Measurements from ENCODE around the gene RABIF.
"Not testable (repeated sequence)": the region's sequence is repeated elsewhere in the genome, so short reads cannot be mapped to it uniquely, and the experiment has no call there.

Gene RABIF

GRCh38 chr1:202835548-202836072, 53.3 kb downstream of the RABIF start:
- DNase-seq (ENCODE audit: low read depth in 3 of 3, low spot score in 1 of 3): no peak

- DNase-seq (ENCODE audit: low read depth in 3 of 3, low spot score in 1 of 3): no peak
Observed at GRCh38 chr1:202834771-202835547, 54.0 kb downstream of the RABIF start.

GRCh38 chr1:202831906-202832305, 57.0 kb downstream of the RABIF start:
- no peak for DNase-seq (ENCODE audit: low read depth in 3 of 3, low spot score in 1 of 3)

- not testable (repeated sequence) for DNase-seq (ENCODE audit: low read depth in 3 of 3, low spot score in 1 of 3)
Observed at GRCh38 chr1:202829223-202829622, 59.7 kb downstream of the RABIF start.
